ENCODE data around the gene HTR3D. TPM values are rescaled to one million over a fixed set of nuclear protein-coding genes. Genes with fewer than 3 reads are reported as not detected.
"Not testable (repeated sequence)": the region's sequence is repeated elsewhere in the genome, so short reads cannot be mapped to it uniquely, and the experiment has no call there.

HTR3D gene
- total RNA-seq, 1 donor from 2014 or later = not detected

DNA sequence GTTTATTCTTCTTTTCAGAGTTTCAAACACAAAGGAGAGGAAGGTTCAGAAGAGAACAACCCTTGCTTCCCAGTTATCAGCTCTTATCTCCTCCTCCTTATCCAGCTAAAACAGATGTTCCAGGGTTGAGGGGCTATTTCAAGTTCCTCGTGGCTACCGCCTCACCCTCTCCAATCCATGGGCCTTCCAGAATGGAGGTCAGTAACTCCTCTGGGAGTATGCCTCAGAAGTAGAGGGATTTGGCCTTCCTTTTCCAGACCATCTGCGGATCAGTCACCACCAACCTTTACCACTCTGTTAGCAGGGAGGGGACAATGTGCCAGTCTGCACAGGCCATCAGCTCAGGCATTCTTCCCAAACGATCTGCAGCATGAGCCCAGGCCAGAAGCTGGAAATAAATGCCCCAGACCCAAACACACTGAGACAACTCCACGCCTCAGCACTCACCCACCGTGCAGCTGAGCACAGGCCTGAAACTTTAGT, 36.1 kb downstream of the HTR3D start:
- DNase-seq (ENCODE audit: low read depth in 2 of 2) = no peak

DNA sequence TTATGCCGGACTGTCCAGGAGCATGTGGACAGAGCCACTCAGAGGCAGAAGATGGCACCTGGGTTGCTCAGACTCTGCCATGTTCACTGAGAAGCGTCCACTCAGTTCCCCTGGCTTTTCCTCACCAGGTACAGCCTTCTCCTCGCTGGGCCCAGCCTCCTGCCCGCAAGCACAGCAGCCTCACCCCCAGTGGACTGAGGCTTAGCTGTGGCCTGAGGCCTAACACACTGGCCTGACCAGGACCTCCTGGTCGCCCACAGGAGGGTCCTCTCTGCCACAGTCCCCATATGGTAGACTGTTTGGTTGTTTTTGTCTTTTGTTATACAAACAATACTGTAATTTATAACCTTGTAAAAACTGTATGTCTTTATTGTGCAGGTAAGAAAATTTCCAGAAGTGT, 36.8 kb downstream of the HTR3D start:
- no peak for DNase-seq (ENCODE audit: low read depth in 2 of 2)

DNA sequence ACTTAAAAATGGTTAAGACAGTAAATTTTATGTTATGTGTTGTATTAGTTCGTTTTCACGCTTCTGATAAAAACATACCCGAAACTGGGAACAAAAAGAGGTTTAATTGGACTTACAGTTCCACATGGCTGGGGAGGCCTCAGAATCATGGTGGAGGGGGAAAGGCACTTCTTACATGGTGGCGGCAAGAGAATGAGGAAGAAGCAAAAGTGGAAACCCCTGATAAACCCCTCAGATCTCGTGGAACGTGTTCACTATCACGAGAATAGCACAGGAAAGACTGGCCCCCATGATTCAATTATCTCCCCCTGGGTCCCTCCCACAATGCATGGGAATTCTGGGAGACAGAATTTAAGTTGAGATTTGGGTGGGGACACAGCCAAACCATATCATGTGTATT, 39.6 kb downstream of the HTR3D start:
- not testable (repeated sequence) for DNase-seq (ENCODE audit: low read depth in 2 of 2)

DNA sequence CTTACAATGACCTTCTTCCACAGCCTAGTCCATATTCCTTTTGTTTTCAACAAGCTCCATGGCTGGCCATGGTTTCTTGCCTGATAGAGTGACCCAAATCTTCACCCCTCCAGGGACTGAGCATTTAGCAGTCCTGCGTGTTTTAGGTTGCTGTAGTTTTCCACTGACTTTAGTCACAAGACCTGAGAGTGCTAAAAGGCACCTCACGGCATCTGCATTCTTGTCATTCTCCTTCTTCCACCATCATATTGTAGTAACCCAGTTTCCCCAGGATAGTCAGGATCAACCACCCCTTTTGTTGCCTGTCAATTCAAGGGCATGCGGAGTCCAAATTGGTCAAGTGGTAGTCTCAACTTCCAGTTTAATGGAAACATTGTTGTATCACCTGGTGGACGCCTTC, 42.1 kb downstream of the HTR3D start:
- no peak for DNase-seq (ENCODE audit: low read depth in 2 of 2)

DNA sequence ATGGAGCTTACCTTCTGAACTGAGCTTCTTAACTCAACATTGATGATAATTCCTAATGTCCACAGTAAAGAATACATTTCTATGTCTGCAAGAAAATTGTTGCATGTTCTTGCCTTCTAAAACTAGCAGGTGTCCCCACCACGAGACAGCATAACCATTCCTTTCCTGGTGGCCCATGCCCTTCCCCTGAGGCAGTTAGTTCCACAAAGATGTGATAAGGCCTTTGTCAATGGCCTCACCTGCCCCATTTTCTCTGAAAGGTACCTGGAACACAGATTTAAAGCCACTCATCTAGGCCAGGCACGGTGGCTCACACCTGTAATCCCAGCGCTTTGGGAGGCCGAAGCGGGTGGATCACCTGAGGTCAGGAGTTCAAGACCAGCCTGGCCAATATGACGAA, 44.4 kb downstream of the HTR3D start:
- no peak for DNase-seq (ENCODE audit: low read depth in 2 of 2)

DNA sequence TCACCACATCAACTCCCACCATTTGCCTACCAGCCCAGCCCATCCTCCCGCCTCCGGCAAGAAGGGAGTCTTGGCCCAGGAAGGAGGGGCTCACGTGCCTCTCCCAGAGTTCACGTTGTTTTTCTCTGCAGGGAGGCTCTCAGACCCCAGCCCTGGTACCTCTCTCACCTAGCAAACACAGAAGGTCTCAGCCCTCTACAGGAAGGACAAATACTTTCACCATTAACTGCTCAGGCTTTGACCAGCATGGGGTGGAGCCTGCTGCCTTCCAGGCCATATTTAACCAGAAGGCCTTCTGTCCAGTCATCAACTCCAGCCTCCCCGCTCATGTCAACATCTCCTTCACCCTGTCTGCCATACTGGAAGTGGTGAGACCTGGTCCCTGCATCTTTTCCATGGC, 46.3 kb downstream of the HTR3D start:
- no peak for DNase-seq (ENCODE audit: low read depth in 2 of 2)

DNA sequence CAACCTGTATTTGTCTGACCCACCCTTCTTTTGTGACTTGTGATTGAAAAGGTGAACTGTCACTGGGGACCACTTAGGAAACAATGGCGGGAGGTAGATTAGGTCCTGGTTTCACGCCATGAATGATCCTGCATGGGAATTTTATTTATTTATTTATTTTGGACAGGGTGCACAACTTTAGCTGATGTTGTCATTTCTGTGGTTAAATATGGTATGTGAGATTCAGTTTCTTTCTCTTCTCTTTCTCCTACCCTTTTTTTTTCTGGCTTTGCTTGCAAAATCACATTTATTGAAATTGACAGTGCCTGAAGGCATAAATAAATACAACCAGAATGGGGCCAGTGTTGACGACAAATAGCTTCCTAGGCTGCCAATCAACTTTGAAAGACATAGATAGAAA, 47.3 kb downstream of the HTR3D start:
- no peak for DNase-seq (ENCODE audit: low read depth in 2 of 2)

DNA sequence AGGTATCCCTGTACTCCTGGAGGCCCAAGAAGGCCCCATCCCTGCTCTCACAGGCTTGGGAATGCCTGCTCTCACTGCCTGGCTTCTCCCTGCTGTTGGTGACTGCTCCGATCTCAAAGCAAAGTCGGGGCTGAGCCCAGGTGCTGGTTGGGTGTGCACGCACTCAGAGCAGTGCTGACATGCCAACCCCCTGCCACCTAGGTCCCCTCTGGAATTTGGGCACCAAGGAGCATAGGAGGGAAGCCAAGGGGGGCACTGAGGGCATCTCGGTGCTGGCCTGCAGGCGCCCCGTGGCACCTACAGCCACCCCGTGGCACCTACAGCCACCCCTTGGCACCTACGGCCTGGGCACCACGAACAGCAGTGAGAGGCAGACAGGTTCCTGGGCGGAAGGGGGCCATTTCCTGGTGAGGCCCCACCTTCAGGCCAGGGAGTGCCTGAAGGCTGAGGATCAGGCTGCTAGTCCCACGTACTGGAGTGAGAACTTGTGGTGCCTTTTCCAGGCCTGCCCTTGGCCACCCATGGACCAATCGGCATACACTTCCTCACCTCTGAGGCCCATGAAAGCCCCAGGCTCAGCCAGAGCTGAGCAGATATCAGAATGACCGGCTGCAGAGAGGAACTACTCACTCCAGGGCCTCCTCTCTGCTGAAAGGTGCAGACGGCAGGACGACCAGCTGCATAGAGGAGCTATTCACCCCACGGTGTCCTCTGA, 49.7 kb downstream of the HTR3D start:
- no peak for DNase-seq (ENCODE audit: low read depth in 2 of 2)

DNA sequence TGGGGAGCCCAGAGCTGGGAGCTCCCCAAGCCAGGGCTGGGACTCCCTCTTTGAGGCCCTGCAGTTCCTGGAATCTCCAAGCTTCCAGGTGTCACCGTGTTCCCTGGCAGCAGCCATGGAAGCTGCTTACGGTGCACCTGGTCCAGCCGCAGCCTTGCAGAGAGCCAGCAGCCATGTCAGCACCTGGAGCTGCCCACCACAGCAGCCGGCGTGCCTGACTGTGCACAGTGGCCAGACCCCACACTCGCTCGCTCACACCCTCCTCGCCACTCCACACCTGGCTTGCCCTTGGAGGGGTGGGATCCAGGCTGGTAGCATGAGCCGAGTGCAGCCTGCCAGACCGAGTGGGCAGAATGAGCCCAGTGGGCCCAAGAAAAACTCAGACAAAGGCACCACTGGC, 50.5 kb downstream of the HTR3D start:
- DNase-seq (ENCODE audit: low read depth in 2 of 2) = no peak

DNA sequence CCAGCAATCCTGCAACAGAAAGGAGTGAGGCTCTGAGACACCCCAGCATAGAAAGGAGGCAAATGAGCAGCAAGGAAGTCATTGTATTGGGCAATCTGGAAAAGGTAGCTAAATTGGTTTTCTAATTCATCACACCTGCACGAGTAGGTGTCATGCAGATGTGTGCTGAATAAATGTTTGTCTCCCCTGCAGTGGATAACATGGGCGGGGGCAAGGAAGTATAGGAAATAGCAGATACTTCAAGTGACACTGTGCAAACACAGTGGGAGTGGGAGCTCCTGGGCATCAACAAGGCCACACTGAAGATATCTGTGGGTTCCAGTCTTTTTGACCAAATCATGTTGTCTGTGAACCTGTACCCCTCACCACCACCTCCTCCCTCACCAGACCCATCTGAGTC, 50.9 kb downstream of the HTR3D start:
- DNase-seq (ENCODE audit: low read depth in 2 of 2) = no peak

DNA sequence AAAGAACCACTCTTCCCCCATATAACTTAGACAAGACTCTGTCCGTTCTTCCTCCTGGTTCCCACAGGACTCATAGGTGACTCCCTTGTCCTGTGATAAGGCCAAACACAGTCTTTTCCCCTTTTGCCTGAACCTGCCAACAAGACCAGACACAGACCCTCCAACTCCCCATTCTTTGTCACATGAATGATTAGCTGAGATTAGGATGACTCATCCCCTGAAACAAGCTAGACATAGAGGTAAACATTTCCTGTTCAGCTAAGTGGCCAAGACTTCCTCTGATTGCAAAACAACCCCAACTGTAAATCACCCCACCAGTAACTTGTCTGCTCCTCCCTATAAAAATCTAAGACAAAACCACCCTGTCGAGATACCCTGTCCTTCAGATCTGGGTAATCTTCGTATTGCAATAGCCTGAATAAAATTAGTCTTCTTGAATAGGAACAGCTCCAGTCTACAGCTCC, 53.9 kb downstream of the HTR3D start:
- peak in 1 of 2 donors; percentile 74 for DNase-seq (ENCODE audit: low read depth in 2 of 2)

Other genes with a start within 250 kb of the HTR3D start
- 0.51 and 0.89 TPM in 2 replicates for gene MAP6D1, start 206.2 kb upstream of the HTR3D start, total RNA-seq
- 26.8 and 28.8 TPM in 2 replicates for gene PARL, start 146.9 kb upstream of the HTR3D start, total RNA-seq
- 10.1 and 12.4 TPM in 2 replicates for gene ABCC5, start 13.9 kb upstream of the HTR3D start, total RNA-seq
- gene HTR3C, start 21.3 kb downstream of the HTR3D start, total RNA-seq = under 0.01 TPM in 1 of 2 replicates, not detected in the other
- not detected in 2 replicates for gene HTR3E, start 65.3 kb downstream of the HTR3D start, total RNA-seq
- 31.5 and 38.3 TPM in 2 replicates for gene EIF2B5, start 103.6 kb downstream of the HTR3D start, total RNA-seq
- gene DVL3, start 123.6 kb downstream of the HTR3D start, total RNA-seq = 13.9 and 28.1 TPM in 2 replicates
- 379 and 607 TPM in 2 replicates for gene AP2M1, start 143.1 kb downstream of the HTR3D start, total RNA-seq
- gene ABCF3, start 154.5 kb downstream of the HTR3D start, total RNA-seq = 45.7 and 73.1 TPM in 2 replicates
- not detected in 2 replicates for gene VWA5B2, start 197.8 kb downstream of the HTR3D start, total RNA-seq
- gene ALG3, start 217.2 kb downstream of the HTR3D start, total RNA-seq = 20.5 and 25.0 TPM in 2 replicates
- 3.5 and 4.7 TPM in 2 replicates for gene EEF1AKMT4, start 217.9 kb downstream of the HTR3D start, total RNA-seq
- gene CAMK2N2, start 229.8 kb downstream of the HTR3D start, total RNA-seq = not detected in 2 replicates
- not detected in 2 replicates for gene ECE2, start 244.3 kb downstream of the HTR3D start, total RNA-seq